ENCODE measurements around the gene MAGOH. TPM values are rescaled to one million over a fixed set of nuclear protein-coding genes. Genes with fewer than 3 reads are reported as not detected.

Gene MAGOH
- total RNA-seq, 1 donor from 2014 or later, result 42.4 TPM

DNA sequence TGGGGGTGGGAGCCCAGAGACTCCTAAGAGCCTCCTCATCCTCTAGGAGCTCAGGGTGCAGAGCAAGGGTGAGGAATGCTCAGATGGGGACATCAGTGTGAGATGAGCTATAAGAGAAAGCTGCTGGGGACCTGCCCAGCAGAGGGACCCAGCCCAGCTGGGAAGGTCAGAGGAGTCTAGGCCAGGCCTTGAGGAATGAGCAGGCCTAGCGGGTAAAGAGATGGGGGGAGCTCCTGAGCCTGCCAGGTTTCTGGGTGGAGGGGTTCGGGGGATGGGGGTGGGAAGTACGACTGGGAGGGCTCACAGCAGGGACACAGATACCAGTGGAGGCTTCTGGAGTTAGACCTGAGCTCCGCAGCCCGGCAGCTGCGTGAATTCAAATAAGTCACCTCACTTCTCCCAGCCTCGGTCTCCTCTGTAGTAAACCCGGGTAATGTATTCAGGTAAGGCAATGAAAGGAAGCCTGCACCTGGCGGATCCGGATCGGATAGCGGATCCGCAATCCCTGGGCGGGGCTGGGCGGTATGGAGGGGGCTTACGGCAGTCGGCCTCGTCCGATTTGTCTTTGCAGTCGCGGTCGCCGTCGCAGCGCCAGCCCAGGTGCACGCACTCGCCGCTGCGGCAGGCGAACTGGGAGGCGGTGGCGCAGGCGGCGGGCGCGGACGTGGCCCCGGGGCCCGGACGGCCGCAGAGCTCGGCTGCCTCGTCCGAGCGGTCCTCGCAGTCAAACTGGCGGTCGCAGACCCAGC lies 38.0 kb upstream of the MAGOH start:
- Histone ChIP-seq H3K27me3 (ENCODE audit: control insufficient read depth, insufficient read depth, low read length) (no peaks in the 10 kb centered on the region), H3K4me3 (ENCODE audit: low read depth, low read length) (no peak overlapping the region), H3K36me3 (ENCODE audit: control insufficient read depth, insufficient read depth, low read length) (no peaks in the 10 kb centered on the region)
- TF ChIP-seq, protein P1, sequence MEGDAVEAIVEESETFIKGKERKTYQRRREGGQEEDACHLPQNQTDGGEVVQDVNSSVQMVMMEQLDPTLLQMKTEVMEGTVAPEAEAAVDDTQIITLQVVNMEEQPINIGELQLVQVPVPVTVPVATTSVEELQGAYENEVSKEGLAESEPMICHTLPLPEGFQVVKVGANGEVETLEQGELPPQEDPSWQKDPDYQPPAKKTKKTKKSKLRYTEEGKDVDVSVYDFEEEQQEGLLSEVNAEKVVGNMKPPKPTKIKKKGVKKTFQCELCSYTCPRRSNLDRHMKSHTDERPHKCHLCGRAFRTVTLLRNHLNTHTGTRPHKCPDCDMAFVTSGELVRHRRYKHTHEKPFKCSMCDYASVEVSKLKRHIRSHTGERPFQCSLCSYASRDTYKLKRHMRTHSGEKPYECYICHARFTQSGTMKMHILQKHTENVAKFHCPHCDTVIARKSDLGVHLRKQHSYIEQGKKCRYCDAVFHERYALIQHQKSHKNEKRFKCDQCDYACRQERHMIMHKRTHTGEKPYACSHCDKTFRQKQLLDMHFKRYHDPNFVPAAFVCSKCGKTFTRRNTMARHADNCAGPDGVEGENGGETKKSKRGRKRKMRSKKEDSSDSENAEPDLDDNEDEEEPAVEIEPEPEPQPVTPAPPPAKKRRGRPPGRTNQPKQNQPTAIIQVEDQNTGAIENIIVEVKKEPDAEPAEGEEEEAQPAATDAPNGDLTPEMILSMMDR (IDR thresholded peaks at IDR 0.05; ENCODE audit: insufficient read depth, low read length, poor library complexity, severe bottlenecking), result no peak
- no peak for DNase-seq (ENCODE audit: low read depth)

DNA sequence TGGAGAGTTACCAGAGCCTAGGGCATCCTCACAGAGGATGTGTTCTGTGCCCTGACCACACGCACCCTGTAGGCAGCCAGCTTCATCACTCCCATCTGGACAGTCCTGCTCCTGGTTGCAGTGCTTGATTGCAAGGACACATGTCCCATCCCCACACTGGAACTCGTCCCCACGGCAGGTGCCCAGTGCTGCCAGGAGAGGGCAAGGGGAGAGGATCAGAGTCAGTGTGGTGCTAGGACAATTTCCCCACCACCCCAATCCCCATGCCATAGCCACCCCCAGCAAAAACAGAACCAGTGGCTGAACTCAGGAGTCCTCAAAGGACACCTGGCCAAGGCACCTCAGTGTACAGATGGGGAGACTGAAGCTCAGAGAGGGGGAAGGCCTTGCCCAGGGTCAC lies 37.2 kb upstream of the MAGOH start:
- no peak for DNase-seq (ENCODE audit: low read depth)
- Histone ChIP-seq H3K36me3 (ENCODE audit: control insufficient read depth, insufficient read depth, low read length) (no peaks in the 10 kb centered on the region), H3K27me3 (ENCODE audit: control insufficient read depth, insufficient read depth, low read length) (no peaks in the 10 kb centered on the region), H3K4me3 (ENCODE audit: low read depth, low read length) (no peak overlapping the region)
- TF ChIP-seq, protein P1 (IDR thresholded peaks at IDR 0.05; ENCODE audit: insufficient read depth, low read length, poor library complexity, severe bottlenecking), result no peak

DNA sequence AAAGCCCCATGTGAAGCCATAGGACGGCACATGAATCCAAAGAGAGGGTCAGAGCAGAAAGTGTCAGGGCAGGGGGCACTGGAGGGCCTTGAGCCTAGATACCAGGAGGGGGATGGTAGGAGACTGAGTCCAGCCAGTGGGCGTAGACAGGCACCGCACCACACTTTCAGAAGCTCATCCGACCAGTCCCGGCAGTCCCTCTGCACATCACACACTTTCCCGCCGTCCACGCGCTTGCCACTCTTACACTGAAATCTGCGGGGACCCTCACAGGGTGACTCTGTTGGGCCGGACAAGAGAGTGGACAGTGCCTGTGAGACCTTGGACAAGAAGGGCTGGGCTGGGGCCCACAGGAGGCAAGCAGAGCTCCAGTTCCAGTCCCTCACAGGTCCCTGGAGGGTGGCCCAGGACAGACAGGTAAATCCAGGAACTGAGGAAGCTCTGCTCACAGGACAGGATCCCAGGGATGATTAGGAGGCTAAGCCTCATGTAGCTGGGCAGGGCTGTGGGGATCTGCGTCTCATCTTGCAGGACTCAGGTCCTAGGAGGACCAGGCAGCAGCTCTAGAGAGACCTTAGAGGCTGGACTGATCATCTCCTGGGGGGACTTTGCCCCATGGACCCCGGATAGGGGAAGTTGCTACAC lies 36.3 kb upstream of the MAGOH start:
- no peak for DNase-seq (ENCODE audit: low read depth)
- Histone ChIP-seq H3K4me3 (ENCODE audit: low read depth, low read length) (no peak overlapping the region), H3K36me3 (ENCODE audit: control insufficient read depth, insufficient read depth, low read length) (no peaks in the 10 kb centered on the region), H3K27me3 (ENCODE audit: control insufficient read depth, insufficient read depth, low read length) (no peaks in the 10 kb centered on the region)
- TF ChIP-seq, protein P1 (IDR thresholded peaks at IDR 0.05; ENCODE audit: insufficient read depth, low read length, poor library complexity, severe bottlenecking), result no peak

DNA sequence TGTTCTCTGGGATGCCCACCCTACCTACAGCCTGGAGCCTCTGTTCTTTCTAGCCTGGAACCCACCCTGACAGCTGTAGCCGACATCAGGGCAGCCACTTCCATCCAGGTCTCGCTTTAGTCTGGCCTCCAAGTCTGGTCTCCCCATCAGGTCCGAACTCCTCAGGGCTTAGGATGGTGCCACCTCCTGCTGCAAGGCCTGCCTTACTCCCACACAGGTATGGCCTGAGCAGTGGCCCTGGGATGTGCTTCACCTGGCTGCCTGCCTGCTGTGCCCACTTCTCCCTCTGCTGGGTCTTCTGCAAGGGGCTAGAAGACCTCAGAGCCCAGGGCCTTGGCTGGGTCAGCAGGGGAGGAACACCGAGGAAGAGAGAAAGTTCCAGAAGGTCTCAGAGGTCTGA lies 35.7 kb upstream of the MAGOH start:
- H3K27me3 ChIP-seq (ENCODE audit: control insufficient read depth, insufficient read depth, low read length), result no peaks in the 10 kb centered on the region
- no peaks in the 10 kb centered on the region for H3K36me3 ChIP-seq (ENCODE audit: control insufficient read depth, insufficient read depth, low read length)
- TF ChIP-seq, protein P1 (IDR thresholded peaks at IDR 0.05; ENCODE audit: insufficient read depth, low read length, poor library complexity, severe bottlenecking), result no peak
- H3K4me3 ChIP-seq (ENCODE audit: low read depth, low read length), result no peak overlapping the region
- DNase-seq (ENCODE audit: low read depth), result no peak

DNA sequence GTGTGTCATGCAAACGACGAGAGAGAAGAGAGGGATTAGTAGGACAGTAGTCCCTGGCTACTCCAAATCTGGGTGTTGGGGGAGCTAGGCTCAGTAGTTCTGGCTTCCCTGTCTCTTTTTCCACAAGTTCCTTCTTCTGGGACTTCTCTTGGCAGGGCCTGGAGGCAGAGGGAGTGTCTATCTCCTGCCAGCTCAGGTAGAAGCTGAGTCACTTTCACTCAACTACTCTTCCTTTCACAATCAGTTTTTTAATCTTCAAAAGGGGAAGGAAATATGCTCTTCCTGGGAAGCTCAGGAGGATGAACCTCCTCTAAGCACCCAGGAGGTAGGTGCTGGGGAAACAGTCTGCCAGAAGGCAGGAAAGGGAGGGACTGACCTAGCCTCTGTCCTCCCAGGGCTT lies 35.2 kb upstream of the MAGOH start:
- TF ChIP-seq, protein P1 (IDR thresholded peaks at IDR 0.05; ENCODE audit: insufficient read depth, low read length, poor library complexity, severe bottlenecking), result no peak
- H3K4me3 ChIP-seq (ENCODE audit: low read depth, low read length), result no peak overlapping the region
- no peak for DNase-seq (ENCODE audit: low read depth)
- no peaks in the 10 kb centered on the region for H3K27me3 ChIP-seq (ENCODE audit: control insufficient read depth, insufficient read depth, low read length)
- H3K36me3 ChIP-seq (ENCODE audit: control insufficient read depth, insufficient read depth, low read length), result peaks cover 2% of the 10 kb centered on the region
